Astrocyte of the spinal cord (primary cell): ENCODE measurements around the gene GALNT1.
A peak's percentile ranks its signal among the peaks of the same experiment; 100 is the strongest.

Experiments used
- DNase-seq: peaks from one replicate; pipeline ENCODE4 v3.0.0; 2011; ENCODE audit warnings: low read depth, low spot score
- H3K4me3 ChIP-seq: 2 replicates; pipeline ENCODE4 v1.5.1; 2011; ENCODE audit warnings: low read depth, mild to moderate bottlenecking, low read length, moderate library complexity
- CTCF ChIP-seq: IDR thresholded peaks from 2 replicates; pipeline ENCODE4 v1.5.1; 2012; ENCODE audit warnings: low read depth, mild to moderate bottlenecking, low read length, inconsistent platforms
- in situ Hi-C: cut with HindIII; loops from 2 replicates; pipeline ENCODE4 v1.10.0; 2017; ENCODE audit warnings: low sequenced_read_pairs

GALNT1 gene

DNA sequence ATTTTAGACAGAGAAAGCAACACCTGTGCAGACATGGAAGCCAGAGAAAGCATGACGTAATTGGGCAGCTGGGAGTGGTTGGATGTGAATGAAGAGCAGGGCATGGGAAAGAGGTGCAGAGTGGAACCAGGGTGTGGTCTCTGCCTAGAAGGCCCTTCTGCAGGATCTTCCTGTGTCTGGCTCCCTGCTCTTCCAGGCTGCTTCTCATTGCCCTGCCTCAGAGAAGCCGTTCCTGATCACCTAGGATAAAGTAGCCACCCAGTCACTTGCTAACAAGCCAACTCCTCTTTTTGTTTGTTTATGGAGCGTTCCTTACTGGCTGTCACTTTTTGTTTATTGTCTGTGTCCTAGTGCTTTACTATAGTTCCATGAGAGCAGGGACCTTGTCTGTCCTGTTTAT, 28.5 kb downstream of the GALNT1 start:
- in situ Hi-C loops, result no loop called here
- TF ChIP-seq CTCF, result no peak
- DNase-seq, result no peak
- no peak overlapping the region for H3K4me3 ChIP-seq

- in situ Hi-C loops, result no loop called here
- no peak for DNase-seq
- no peak overlapping the region for H3K4me3 ChIP-seq
- TF ChIP-seq CTCF, result no peak
These were observed 29.2 kb downstream of the GALNT1 start for GRCh38 chr18:35610724-35611123.

GRCh38 chr18:35611518-35611917, 30.0 kb downstream of the GALNT1 start:
- in situ Hi-C loops, result no loop called here
- DNase-seq, result peak; percentile 41
- TF ChIP-seq CTCF, result no peak
- H3K4me3 ChIP-seq, result no peak overlapping the region

GRCh38 chr18:35616074-35616473, 34.5 kb downstream of the GALNT1 start:
- in situ Hi-C loops, result no loop called here
- TF ChIP-seq CTCF, result no peak
- no peak for DNase-seq
- no peak overlapping the region for H3K4me3 ChIP-seq

- peak; percentile 94 for DNase-seq
- H3K4me3 ChIP-seq, result peak overlapping the region; percentile 14
- in situ Hi-C loops, result no loop called here
- no peak for TF ChIP-seq CTCF
These were observed 35.3 kb downstream of the GALNT1 start for GRCh38 chr18:35616664-35617423.

- in situ Hi-C loops, result no loop called here
- TF ChIP-seq CTCF, result no peak
- H3K4me3 ChIP-seq, result no peak overlapping the region
- DNase-seq, result no peak
These were observed 36.3 kb downstream of the GALNT1 start for GRCh38 chr18:35617865-35618264.

- H3K4me3 ChIP-seq, result no peak overlapping the region
- no peak for TF ChIP-seq CTCF
- no peak for DNase-seq
- in situ Hi-C loops, result no loop called here
These were observed 36.7 kb downstream of the GALNT1 start for GRCh38 chr18:35618289-35618688.
